Measurements from ENCODE around the gene MAP2K5. TPM values are rescaled to one million over a fixed set of nuclear protein-coding genes. Genes with fewer than 3 reads are reported as not detected.

MAP2K5 gene
- total RNA-seq, 1 experiment from 2014 or later, result 32.0 TPM

DNA sequence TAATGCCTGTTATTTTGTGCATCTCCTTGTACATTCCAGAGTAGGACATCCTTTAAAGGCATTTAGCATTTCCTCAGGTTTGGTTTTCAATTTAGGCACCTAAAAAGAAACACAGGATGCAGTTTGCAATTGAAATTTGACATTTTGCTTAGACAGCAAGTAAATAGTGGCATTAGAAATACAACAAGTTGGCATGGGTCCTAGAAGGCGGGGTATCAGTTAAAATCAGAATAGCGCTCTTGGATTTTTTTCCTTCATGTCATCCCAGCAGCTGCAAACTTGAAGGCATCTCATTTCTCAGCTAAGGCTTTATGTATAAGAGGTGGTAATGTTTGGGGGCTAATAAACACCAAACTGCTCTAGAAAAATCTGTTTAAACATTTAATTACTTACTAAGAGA lies 235.3 kb downstream of the MAP2K5 start:
- H3K27me3 ChIP-seq (ENCODE audit: low read length), result no peaks in the 10 kb centered on the region
- H3K4me3 ChIP-seq (ENCODE audit: low read length), result no peak overlapping the region
- no peak for DNase-seq

DNA sequence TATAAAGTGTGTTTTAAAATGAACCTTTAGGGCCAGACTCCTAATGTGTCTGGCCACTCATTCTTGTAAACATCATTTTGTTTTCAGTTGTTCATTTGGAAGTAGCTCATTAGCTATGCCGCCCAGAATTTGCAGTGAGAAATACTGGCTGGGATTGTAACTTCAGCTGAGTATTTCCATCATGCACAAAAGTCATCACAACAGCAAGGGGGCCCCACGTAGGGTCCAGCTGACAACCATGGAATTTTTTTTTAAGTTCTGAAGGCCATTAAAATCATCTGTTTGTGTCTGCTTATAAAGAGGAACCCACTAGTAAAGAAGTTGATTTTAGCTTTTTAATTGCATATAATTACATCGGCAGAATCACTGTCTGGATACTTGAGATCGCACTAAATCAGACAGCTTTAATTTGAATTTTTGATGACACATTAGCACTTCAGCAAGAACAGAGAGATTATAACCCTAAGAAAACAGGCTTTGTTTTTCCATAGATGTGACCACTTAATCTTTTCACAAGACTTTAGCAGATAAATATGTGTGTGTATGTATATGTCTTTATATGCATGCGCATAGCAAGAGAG lies 236.6 kb downstream of the MAP2K5 start:
- Histone ChIP-seq H3K27me3 (ENCODE audit: low read length) (no peaks in the 10 kb centered on the region), H3K4me3 (ENCODE audit: low read length) (no peak overlapping the region), H3K79me2 (ENCODE audit: low read length) (no peaks in the 10 kb centered on the region), H3K27ac (ENCODE audit: low read length) (no peak overlapping the region), H2AFZ (ENCODE audit: low read length) (no peak overlapping the region), H3K9me2 (replicated peaks; ENCODE audit: insufficient read depth, low read length) (no peaks in the 10 kb centered on the region), H3K9me3 (ENCODE audit: low read length) (no peaks in the 10 kb centered on the region), H3K36me3 (ENCODE audit: insufficient read depth, low read length) (no peaks in the 10 kb centered on the region), H3K9ac (ENCODE audit: low read length) (no peak overlapping the region), H4K20me1 (ENCODE audit: insufficient read depth, low read depth, low read length) (no peaks in the 10 kb centered on the region), H3K4me1 (ENCODE audit: low read length) (peaks cover 34% of the 10 kb centered on the region), H3K4me2 (ENCODE audit: low read depth, low read length, poor library complexity, severe bottlenecking) (no peak overlapping the region)
- no peak for DNase-seq

More for the DNA sequence above, 235.3 kb downstream of the MAP2K5 start:
- Histone ChIP-seq H3K9me3 (ENCODE audit: low read length) (no peaks in the 10 kb centered on the region), H2AFZ (ENCODE audit: low read length) (no peak overlapping the region), H3K4me2 (ENCODE audit: low read depth, low read length, poor library complexity, severe bottlenecking) (no peak overlapping the region), H3K9ac (ENCODE audit: low read length) (no peak overlapping the region), H3K4me1 (ENCODE audit: low read length) (peaks cover 22% of the 10 kb centered on the region), H4K20me1 (ENCODE audit: insufficient read depth, low read depth, low read length) (no peaks in the 10 kb centered on the region), H3K36me3 (ENCODE audit: insufficient read depth, low read length) (no peaks in the 10 kb centered on the region), H3K79me2 (ENCODE audit: low read length) (no peaks in the 10 kb centered on the region), H3K9me2 (replicated peaks; ENCODE audit: insufficient read depth, low read length) (no peaks in the 10 kb centered on the region), H3K27ac (ENCODE audit: low read length) (no peak overlapping the region)

DNA sequence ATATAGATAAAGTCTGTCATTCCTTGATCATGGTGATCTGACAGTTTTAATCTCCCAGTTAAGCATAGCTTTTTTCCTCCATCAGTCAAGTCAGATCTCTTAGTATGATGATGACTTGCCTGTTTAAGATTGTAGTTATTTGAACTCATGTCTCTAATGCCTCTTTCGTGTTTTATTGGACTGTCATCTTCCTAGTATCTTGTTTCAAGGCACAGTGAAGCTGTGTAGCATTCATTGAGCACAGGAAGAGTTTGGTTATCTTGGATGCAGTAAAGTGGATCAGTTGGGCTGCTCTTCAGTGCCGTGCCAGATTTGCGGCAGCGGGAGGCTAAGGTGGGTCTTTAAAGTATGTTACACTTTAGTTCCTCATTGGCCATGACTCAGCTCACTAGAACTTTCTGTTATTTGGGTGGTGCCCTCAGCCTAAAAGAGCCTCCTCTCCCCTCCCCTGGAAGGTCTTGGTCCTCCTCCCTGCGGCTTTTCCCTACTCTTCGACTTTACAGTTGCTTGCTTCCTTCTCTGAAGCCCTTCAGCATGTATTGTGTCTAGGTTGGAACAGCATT lies 237.1 kb downstream of the MAP2K5 start:
- Histone ChIP-seq H3K9me3 (ENCODE audit: low read length) (no peaks in the 10 kb centered on the region), H3K9ac (ENCODE audit: low read length) (no peak overlapping the region), H2AFZ (ENCODE audit: low read length) (no peak overlapping the region), H3K27me3 (ENCODE audit: low read length) (no peaks in the 10 kb centered on the region), H3K4me2 (ENCODE audit: low read depth, low read length, poor library complexity, severe bottlenecking) (no peak overlapping the region), H3K27ac (ENCODE audit: low read length) (no peak overlapping the region), H4K20me1 (ENCODE audit: insufficient read depth, low read depth, low read length) (no peaks in the 10 kb centered on the region), H3K9me2 (replicated peaks; ENCODE audit: insufficient read depth, low read length) (no peaks in the 10 kb centered on the region), H3K4me3 (ENCODE audit: low read length) (no peak overlapping the region), H3K36me3 (ENCODE audit: insufficient read depth, low read length) (no peaks in the 10 kb centered on the region), H3K4me1 (ENCODE audit: low read length) (peaks cover 40% of the 10 kb centered on the region), H3K79me2 (ENCODE audit: low read length) (no peaks in the 10 kb centered on the region)
- DNase-seq, result no peak

DNA sequence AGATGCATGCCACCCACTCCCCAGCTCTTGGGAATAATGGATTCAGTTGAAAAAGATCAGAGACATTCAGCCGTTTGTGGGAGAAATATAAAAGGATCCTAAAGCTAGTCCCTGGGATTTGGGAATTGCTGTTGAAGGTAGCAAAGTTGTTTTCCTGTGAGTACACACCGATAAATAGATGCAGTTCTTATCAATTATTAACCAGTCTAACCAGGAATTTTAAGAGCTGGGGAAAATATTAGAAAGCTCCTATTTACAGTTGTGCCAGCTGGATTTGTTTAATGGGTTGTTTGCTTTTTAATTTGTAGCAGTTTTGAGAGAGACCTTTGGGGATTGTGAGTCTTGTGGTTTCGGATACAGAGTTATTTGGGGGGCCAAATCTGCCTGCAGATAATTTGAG lies 238.6 kb downstream of the MAP2K5 start:
- Histone ChIP-seq H3K79me2 (ENCODE audit: low read length) (no peaks in the 10 kb centered on the region), H3K27ac (ENCODE audit: low read length) (no peak overlapping the region), H4K20me1 (ENCODE audit: insufficient read depth, low read depth, low read length) (no peaks in the 10 kb centered on the region), H3K4me3 (ENCODE audit: low read length) (no peak overlapping the region), H3K9ac (ENCODE audit: low read length) (no peak overlapping the region), H3K9me3 (ENCODE audit: low read length) (no peaks in the 10 kb centered on the region), H3K4me2 (ENCODE audit: low read depth, low read length, poor library complexity, severe bottlenecking) (no peak overlapping the region), H3K36me3 (ENCODE audit: insufficient read depth, low read length) (no peaks in the 10 kb centered on the region), H3K9me2 (replicated peaks; ENCODE audit: insufficient read depth, low read length) (no peaks in the 10 kb centered on the region), H2AFZ (ENCODE audit: low read length) (no peak overlapping the region), H3K27me3 (ENCODE audit: low read length) (no peaks in the 10 kb centered on the region), H3K4me1 (ENCODE audit: low read length) (peaks cover 50% of the 10 kb centered on the region)
- DNase-seq, result no peak

DNA sequence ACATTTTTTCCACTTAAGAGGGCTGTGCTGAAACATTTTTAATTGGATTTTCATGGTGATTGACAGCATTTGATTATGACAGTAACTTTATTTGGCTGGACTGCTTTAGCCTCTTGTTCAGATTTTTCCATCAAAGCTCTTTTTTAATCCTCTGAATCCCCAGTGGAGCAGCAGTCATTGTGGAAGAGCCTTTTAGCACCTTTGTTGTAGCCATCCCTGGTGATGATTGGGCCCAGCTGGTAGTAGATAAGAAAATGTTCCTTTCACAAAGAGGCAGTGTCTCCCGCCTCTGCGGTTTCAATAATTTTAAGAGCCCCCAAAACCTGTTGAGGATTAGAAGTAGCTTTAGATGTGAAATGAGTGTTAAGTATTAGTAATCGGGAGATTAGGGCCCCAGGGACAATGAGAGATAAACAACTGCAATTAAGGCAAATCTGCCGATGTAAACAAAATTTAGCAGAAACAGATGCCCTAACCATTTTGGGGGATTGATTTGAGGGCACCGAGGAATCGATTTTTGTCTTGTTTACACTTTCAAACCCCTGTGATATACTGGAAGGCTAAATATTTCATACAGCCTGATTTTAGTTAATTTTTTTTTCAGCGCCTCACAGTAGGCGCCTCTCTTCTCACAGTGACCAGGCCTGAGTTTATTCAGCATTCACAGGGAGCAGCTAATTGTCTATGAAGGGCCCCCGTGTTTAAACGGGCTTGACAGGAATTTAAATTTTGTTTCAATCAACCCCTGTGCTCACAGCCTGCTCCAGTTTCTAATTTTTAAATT lies 239.6 kb downstream of the MAP2K5 start:
- H3K4me2 ChIP-seq (ENCODE audit: low read depth, low read length, poor library complexity, severe bottlenecking), result peak overlapping the region; percentile 61
- no peak overlapping the region for H3K4me3 ChIP-seq (ENCODE audit: low read length)
- H3K4me1 ChIP-seq (ENCODE audit: low read length), result peaks cover 50% of the 10 kb centered on the region
- H3K36me3 ChIP-seq (ENCODE audit: insufficient read depth, low read length), result no peaks in the 10 kb centered on the region
- H2AFZ ChIP-seq (ENCODE audit: low read length), result no peak overlapping the region
- peak overlapping the region; percentile 91 for H3K27ac ChIP-seq (ENCODE audit: low read length)
- H3K79me2 ChIP-seq (ENCODE audit: low read length), result no peaks in the 10 kb centered on the region
- H4K20me1 ChIP-seq (ENCODE audit: insufficient read depth, low read depth, low read length), result no peaks in the 10 kb centered on the region
- peak; percentile 50 for DNase-seq
- H3K9ac ChIP-seq (ENCODE audit: low read length), result peak overlapping the region; percentile 39; the same call in 1 of the 2 replicates
- no peaks in the 10 kb centered on the region for H3K27me3 ChIP-seq (ENCODE audit: low read length)
- H3K9me3 ChIP-seq (ENCODE audit: low read length), result no peaks in the 10 kb centered on the region
- H3K9me2 ChIP-seq (replicated peaks; ENCODE audit: insufficient read depth, low read length), result no peaks in the 10 kb centered on the region

- Histone ChIP-seq H3K27me3 (ENCODE audit: low read length) (no peaks in the 10 kb centered on the region), H3K27ac (ENCODE audit: low read length) (peak overlapping the region; percentile 91), H3K9me3 (ENCODE audit: low read length) (no peaks in the 10 kb centered on the region), H3K4me3 (ENCODE audit: low read length) (no peak overlapping the region), H3K4me2 (ENCODE audit: low read depth, low read length, poor library complexity, severe bottlenecking) (peak overlapping the region; percentile 61), H3K36me3 (ENCODE audit: insufficient read depth, low read length) (no peaks in the 10 kb centered on the region), H3K9me2 (replicated peaks; ENCODE audit: insufficient read depth, low read length) (no peaks in the 10 kb centered on the region), H2AFZ (ENCODE audit: low read length) (no peak overlapping the region), H3K9ac (ENCODE audit: low read length) (peak overlapping the region; percentile 39), H3K79me2 (ENCODE audit: low read length) (no peaks in the 10 kb centered on the region), H4K20me1 (ENCODE audit: insufficient read depth, low read depth, low read length) (no peaks in the 10 kb centered on the region), H3K4me1 (ENCODE audit: low read length) (peaks cover 50% of the 10 kb centered on the region)
- no peak for DNase-seq
These were observed 240.1 kb downstream of the MAP2K5 start for GRCh38 chr15:67782691-67782991.

- peak overlapping the region; percentile 61 for H3K4me2 ChIP-seq (ENCODE audit: low read depth, low read length, poor library complexity, severe bottlenecking)
- peaks cover 50% of the 10 kb centered on the region for H3K4me1 ChIP-seq (ENCODE audit: low read length)
- H3K36me3 ChIP-seq (ENCODE audit: insufficient read depth, low read length), result no peaks in the 10 kb centered on the region
- H3K79me2 ChIP-seq (ENCODE audit: low read length), result no peaks in the 10 kb centered on the region
- peak overlapping the region; percentile 91 for H3K27ac ChIP-seq (ENCODE audit: low read length)
- DNase-seq, result peak; percentile 88
- no peaks in the 10 kb centered on the region for H4K20me1 ChIP-seq (ENCODE audit: insufficient read depth, low read depth, low read length)
- H2AFZ ChIP-seq (ENCODE audit: low read length), result no peak overlapping the region
- H3K27me3 ChIP-seq (ENCODE audit: low read length), result no peaks in the 10 kb centered on the region
- H3K9ac ChIP-seq (ENCODE audit: low read length), result peak overlapping the region; percentile 39; the same call in 1 of the 2 replicates
- H3K9me3 ChIP-seq (ENCODE audit: low read length), result no peaks in the 10 kb centered on the region
- peak overlapping the region; percentile 6; the same call in 1 of the 2 replicates for H3K4me3 ChIP-seq (ENCODE audit: low read length)
- no peaks in the 10 kb centered on the region for H3K9me2 ChIP-seq (replicated peaks; ENCODE audit: insufficient read depth, low read length)
These were observed 240.8 kb downstream of the MAP2K5 start for GRCh38 chr15:67783303-67783702.

GRCh38 chr15:67784090-67784781 lies 241.7 kb downstream of the MAP2K5 start:
- DNase-seq, result peak; percentile 94

More at GRCh38 chr15:67784090-67784781, 241.7 kb downstream of the MAP2K5 start:
- no peaks in the 10 kb centered on the region for H4K20me1 ChIP-seq (ENCODE audit: insufficient read depth, low read depth, low read length)
- H3K27me3 ChIP-seq (ENCODE audit: low read length), result no peaks in the 10 kb centered on the region
- H2AFZ ChIP-seq (ENCODE audit: low read length), result no peak overlapping the region
- H3K4me3 ChIP-seq (ENCODE audit: low read length), result peak overlapping the region; percentile 10; the same call in 1 of the 2 replicates
- no peaks in the 10 kb centered on the region for H3K36me3 ChIP-seq (ENCODE audit: insufficient read depth, low read length)
- H3K4me2 ChIP-seq (ENCODE audit: low read depth, low read length, poor library complexity, severe bottlenecking), result peak overlapping the region; percentile 61
- no peaks in the 10 kb centered on the region for H3K79me2 ChIP-seq (ENCODE audit: low read length)
- H3K4me1 ChIP-seq (ENCODE audit: low read length), result peaks cover 50% of the 10 kb centered on the region
- peak overlapping the region; percentile 33 for H3K9ac ChIP-seq (ENCODE audit: low read length)
- H3K9me2 ChIP-seq (replicated peaks; ENCODE audit: insufficient read depth, low read length), result no peaks in the 10 kb centered on the region
- H3K27ac ChIP-seq (ENCODE audit: low read length), result peak overlapping the region; percentile 91
- H3K9me3 ChIP-seq (ENCODE audit: low read length), result no peaks in the 10 kb centered on the region

All from Karpas-422 (cell line).